HPDE6-E6E7 (cell line): ENCODE data around the gene PCK1.

ENCODE experiments used
- DNase-seq: peaks from one replicate; pipeline ENCODE4 v3.0.0; 2011; ENCODE audit warnings: missing footprints; ENCODE audit errors: extremely low spot score

PCK1 gene

DNA sequence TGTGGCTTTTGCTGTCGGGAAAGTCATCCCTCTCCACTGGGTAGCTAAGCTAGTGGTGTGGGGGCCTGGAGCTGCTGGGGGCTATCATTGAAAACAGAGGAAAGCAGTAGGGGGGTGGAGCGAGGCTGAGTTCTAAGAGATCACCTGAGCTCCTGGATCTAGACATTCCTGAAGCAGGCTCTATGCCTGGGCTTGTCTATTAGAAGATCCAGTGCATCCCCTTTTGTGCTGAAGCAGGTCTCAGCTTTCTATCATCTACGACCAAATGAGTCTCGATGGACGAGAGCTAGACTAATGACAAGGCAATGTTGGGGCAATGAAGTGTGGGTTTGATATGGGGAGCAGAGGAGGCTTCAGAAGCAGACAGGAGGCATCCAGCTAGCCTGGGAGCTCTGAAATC lies 40.8 kb downstream of the PCK1 start:
- no peak for DNase-seq

DNA sequence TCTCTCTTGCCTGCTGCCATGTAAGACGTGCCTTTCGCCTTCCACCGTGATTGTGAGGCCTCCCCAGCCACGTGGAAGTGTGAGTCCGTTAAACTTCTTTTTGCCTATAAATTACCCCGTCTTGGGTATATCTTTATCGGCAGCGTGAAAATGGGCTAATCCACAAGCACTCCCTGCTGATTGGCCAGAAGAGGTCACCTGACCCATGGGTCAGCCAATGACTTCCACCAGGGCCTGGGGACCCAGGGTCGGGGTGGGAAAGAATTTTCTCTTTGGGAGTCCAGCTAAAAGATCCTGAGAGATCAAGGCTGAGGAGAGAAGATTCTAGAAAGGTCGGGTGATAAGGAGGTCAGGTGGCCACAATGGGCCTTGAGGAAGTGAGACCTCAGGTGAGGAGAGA lies 42.2 kb downstream of the PCK1 start:
- DNase-seq: no peak

DNA sequence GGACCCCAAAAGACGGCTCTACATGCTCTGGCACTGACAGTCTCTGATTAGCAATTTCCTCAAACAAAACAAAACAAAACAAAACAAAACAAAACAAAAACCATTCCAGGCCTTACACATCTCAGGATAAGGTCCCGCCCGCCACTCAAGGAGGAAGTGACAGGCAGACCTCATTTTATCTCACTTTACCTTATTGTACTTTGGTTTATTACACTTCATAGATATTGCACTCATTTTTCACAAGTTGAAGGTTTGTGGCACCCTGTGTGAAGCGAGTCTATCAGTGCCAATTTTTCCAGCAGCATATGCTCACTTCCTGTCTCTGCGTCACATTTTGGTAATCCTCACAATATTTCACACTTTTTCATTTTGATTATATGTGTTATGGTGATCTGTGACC lies 44.1 kb downstream of the PCK1 start:
- no peak for DNase-seq

DNA sequence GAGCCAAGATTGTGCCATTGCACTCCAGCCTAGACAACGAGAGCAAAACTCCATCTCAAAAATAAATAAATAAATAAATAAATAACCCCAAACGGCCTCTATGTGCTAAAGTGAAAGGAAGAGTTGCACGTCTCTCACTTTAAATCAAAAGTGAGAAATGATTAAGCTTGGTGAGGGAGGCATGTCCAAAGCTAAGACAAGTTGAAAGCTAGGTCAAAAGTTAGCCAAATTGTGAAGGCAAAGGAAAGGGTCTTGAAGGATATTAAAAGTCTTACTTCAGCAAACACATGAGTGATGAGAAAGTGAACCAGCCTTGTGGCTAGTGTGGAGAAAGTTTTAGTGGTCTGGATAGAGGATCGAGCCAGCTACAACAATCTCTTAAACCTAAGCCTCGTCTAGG lies 45.0 kb downstream of the PCK1 start:
- no peak for DNase-seq

DNA sequence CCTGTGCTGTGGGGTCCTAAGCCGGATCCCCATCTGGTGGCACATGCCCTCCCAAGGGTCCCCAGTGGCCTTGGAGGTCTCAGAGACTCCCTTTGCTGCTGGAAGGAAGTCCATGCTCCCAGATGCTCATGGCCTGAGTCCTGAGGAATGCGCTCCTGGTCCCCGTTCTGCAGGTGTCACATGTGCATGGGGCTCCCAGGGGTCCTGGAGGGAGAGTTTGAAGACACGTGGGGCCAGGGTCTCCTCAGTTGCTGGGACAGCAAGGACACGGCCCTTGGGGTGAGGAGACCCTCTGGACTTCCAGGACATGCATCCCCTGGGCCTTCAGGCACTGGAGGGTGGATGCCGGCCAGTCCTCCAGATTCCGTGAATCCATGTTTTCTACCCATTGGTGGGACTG lies 47.6 kb downstream of the PCK1 start:
- no peak for DNase-seq

DNA sequence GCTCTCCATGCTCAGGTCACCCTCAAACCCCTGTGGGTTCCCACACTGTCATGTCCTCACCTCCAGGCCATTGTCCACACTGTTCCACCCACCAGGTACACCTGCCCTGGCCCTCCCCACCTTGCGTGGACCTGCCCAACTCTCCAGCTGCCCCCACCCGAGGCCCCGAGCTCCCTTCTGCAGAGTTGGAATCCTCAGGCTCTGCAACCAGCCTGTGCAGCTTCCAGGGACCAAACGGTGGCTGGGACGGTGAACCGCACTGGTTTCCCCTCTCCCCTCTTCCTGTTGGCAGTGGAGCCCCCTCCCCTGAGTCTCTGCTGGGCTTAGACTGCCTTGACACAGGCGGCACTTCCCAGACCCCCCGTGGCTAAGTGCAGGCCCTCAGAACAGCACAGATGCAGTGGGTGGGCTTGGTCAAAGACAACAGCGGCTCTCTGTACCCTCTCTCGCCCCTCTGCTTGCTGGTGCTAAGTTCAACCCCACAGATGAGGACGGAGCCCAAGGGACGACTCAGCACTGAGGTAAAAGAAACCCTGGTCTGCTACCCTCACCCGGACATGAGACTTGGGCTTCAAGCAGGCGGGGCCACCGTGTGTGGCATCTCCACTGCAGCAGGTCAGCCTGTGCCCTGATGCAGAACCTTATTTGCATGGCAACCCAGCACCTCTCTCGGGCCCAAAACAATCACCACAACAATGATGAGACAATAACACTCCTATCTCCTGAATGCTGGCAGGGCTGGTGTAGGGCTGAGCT lies 48.4 kb downstream of the PCK1 start:
- no peak for DNase-seq

DNA sequence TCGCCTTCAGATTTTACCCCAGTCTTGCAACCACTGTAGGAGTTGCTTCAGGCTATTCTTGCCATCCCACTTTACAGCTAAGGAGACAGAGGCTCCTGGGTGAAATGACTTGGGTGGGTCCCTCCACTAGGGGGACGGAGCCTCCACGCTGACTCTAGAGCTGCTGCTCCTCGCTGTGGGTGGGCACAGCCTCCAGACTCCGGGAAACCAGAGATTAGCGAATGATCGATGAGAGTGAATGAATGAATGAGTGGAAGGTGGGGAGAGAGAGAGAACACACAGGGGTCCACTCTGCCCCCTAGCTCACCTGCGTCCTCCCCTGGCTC lies 48.9 kb downstream of the PCK1 start:
- DNase-seq: no peak

DNA sequence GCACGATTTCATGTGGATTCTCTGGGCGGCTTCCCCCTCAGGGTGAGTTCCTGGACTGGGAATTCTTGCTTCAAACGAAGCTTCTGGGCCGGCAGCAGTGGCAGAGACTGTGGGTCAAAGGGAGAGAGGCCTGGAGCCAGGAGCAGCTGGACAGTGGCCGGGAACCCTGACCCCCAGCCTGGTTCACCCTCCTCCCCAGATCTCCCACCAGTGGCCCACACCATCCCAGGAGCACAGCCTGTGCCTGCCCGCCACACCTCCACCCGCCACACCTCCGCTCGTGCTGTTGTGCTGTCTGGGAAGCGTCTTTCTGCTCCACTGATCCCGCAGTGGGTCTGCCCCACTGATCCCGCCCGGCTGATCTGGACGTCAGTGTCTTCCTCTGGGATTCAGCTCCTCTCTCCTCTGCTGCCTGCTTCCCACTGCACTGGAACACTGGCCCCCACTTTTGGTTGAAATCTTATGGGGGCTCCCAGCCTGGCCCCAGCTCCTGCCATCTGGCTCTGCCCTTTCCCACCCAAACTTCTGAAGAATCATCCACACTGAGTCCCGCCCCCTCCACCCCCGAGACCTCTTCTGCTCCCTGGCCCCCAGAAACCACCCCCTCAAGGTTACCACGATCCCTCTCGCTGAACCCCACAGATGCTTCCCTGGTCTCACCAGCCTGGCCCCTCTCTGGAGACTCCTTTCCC lies 49.5 kb downstream of the PCK1 start:
- DNase-seq: no peak

DNA sequence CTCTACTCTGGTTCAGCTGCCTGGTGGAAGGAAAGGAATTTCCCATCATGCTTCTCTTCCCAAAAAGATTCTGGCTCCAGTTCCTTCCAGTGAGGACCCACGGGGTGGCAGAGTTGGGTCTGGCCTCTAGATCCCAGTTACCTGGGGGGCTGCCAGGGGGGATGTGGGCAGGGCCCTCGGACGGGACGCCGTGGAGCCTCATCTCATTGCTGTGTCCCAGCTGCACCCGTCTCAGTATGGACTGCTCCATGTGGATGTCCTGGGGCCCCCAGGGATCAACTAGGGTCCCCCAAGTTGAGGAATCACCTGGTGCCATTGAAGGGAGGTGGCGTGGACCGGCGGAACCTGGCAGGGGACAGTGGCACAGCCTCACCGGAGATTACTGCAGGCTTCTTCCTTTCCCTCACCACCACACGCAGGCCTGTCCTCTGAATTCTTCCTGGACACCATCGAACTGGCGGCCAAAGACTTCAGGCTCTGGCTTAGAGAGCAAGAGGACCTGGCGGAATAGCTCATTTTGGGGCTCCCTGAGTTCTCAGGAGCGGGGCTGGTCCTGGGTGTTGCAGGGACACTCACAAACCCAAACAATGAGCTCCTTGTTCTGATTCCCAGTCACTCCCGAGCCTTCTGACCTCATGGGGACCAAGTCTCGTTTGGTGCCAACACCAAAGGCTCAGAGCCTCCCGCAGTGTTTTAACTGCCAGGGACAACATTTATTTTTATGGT lies 50.8 kb downstream of the PCK1 start:
- no peak for DNase-seq

DNA sequence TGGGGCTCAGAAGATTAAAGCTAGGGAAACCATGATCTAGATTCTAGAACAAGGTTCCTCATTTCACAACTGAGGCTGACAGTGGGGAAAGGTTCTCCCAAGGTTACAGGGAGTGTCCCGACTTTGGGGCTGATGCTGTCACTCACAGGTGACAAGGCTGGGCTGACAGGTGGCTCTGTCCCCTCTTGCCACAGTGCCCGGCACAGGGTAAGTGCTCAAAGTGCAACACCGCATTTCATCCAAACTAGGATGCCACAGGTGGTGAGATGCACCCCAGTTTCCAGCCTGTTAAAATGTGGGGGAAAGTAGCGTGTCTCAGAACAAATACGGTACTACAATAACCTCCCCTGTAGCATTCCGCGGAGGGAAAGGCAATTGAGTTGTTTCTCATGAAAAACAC lies 51.5 kb downstream of the PCK1 start:
- DNase-seq: no peak

DNA sequence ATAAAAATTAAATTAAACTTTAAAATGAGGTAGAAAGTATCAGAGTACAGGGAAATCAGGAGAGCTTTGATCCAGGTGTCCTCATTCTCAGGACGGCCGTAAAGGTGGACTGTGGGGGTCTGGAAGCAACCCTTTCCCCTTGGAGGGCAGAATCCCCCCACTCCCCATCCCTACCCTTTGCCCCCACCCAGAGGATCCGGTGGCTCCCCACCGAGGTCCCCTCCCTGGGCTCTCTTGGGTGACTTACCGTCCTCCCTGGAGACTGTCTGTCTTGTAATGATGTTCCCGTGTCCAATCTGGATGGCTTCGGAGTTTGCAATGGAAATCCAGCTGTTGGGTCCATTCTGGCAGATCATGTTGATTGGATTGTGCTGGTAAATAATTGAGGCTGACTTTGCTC lies 52.0 kb downstream of the PCK1 start:
- no peak for DNase-seq

DNA sequence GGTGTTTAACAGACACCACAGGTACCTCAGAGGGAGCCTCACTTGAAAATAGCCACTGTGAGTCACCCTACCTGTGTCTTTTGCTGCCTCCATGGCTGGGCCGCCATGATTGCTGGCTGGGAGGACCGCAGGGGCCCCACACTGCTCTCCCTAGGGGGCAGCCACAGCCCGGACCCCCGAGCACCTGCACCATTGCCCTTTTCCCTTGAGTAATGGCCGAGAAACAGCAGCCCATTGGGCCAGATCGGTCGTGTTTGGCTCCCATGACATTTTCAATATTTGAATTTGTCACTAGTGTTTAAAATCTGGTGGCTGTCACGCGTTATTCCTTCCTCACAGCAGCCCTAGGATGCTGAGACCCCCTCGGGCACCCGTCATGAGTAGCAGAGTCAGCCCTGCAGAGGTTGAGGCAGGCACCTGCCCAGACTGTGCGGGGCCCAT lies 52.6 kb downstream of the PCK1 start:
- DNase-seq: no peak

DNA sequence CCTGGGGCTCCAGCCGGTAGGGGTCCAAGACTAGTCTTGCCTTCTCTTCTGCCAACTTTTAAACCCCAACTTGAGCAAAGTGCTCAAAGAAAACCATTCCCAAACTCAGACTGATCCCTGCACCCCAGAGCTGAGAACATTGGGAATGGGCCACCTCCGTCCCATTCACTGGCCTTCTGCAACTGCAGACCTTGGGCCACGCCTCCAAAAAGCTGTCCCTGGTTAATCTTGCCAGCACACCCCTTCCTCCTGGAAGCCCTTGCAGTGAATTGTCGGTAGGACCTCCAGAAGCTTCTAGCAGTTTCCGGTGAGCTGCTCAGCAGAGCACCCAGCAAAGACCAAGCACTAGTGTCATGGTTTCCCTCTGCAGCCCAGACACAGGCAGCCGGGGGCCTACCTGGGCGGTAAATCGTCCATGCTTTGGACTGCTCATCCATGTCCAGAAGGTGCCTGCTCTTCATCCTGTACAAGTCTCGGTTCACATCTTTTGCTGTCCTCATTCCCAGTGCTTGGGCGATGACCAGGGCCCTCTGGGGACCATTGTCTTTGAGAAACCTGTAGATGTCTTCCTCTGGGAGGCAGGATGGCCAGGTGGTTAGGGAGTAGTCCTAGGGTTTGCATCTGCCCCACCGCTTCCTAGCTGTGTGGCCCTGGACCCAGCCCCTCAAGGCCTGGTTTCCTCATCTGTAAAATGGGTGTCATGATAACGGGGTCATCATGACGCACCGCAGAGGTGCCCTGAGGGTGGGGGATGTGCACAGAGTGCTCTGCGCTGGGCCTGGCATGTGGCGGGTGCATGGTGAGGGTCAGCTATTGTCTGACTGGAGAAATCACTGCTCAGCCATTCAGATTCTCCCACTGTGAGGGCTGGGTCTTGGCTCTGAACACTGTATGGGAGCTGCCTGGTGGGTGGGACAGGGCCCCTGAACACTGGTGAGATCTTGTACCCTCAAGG lies 53.9 kb downstream of the PCK1 start:
- no peak for DNase-seq

DNA sequence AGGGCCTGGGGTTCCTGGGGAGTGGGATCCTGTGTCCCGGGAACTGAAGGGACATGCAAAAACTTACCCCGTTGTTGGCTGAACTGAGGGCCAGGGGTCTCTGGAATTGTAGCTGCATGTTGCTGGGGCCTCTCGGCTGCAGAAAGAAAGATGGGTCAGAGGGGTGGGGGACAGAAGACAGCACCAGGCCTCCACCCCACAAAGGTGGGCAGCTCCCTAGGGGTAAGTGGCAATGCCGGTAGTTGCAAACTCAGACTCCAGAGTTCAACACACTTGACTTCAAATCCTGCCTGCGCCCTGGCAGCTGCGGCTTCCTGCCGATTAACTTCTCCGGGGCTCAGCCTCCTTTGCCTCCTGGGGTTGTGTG lies 54.5 kb downstream of the PCK1 start:
- DNase-seq: no peak

DNA sequence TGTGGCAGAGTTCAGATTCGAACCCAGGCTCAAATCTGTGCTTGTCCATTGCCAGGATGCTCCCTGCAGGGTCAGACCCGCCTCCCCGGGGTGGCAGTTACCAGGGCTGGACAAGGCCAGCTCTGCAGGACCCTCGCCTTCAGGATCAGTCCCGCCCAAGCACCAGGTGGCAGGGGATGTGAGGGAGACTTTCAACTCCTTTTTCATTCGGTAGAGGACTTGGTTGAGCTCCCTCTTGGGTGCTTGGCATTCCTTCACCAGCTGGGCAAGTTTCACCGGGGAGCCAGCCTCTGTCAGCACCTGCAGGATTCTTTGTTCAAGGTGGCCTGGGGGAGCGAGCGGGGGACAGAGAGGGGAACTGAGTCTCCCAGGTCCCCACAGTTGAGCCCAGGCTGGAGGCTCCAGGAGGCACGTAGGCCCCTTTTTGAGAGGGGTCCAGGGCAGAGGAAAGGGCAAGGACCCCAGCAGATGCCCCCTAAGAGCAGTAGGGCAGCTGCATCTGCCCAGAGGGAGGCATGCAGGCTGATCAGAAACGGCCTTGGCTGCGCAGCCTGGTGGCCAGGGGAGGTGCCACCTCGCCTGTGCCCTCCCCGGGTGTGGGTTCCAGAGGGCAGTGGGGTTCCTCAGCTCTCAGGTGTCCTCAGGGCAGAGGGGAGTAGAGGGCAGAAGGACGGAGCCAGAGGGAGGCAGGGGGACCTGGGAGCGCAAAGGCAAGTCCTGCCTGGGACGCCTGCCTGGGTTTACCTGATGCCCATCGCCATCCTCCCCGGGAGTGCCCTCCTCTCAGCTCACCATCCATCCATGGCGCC lies 55.4 kb downstream of the PCK1 start:
- no peak for DNase-seq

DNA sequence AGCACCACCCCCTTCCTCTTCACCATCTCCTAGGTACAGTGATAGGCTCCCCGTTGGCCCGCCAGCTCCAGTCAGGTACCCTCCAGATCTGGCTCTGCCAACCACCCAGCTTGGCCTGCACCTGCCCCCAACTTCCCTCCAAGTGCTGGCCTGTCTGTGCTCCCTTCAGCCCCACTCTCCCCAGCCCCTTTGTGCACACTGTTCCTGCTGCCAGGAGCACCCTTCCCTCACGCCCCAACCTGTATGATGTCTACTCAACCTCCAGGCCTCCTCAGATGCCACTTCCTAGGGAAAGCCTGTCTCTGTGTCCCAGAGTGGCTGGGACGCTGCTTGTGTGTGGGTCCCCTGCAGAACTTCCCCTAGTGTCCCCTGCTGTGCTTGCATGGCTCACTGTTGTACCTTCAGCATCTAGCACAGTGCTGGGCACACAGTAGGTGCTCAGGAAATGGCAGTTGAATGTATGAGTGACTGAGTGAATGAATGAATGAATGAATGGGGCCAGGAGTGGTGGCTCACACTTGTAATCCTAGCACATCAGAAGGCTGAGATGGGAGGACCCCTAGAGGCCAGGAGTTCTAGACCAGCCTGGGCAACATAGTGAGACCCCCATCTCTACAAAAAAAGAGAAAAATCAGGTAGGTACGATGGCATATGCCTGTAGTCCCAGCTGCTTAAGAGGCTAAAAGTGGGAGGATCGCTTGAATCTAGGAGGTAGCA lies 56.3 kb downstream of the PCK1 start:
- DNase-seq: no peak
